Right hindlimb (tissue), 1 donor: ENCODE data around the gene IGSF21.

Experiments used
- DNase-seq: peaks from one replicate; pipeline ENCODE4 v3.0.0-alpha.2; 2018

Gene IGSF21

GRCh38 chr1:18121072-18121820 lies 13.6 kb downstream of the IGSF21 start:
- DNase-seq: no peak

GRCh38 chr1:18123467-18123992 lies 15.9 kb downstream of the IGSF21 start:
- no peak for DNase-seq

- no peak for DNase-seq
Measured at GRCh38 chr1:18124977-18125376, 17.4 kb downstream of the IGSF21 start.

- peak; percentile 37 for DNase-seq
Measured at GRCh38 chr1:18126616-18127015, 19.0 kb downstream of the IGSF21 start.

GRCh38 chr1:18128298-18128697 lies 20.7 kb downstream of the IGSF21 start:
- DNase-seq: no peak

GRCh38 chr1:18130356-18130755 lies 22.8 kb downstream of the IGSF21 start:
- no peak for DNase-seq

GRCh38 chr1:18132022-18132710 lies 24.6 kb downstream of the IGSF21 start:
- no peak for DNase-seq

- DNase-seq: no peak
Measured at GRCh38 chr1:18132711-18133541, 25.3 kb downstream of the IGSF21 start.

GRCh38 chr1:18134324-18135046 lies 26.9 kb downstream of the IGSF21 start:
- no peak for DNase-seq

- no peak for DNase-seq
Measured at GRCh38 chr1:18137759-18138345, 30.3 kb downstream of the IGSF21 start.

GRCh38 chr1:18139198-18139981 lies 31.8 kb downstream of the IGSF21 start:
- DNase-seq: no peak

- DNase-seq: no peak
Measured at GRCh38 chr1:18140411-18140810, 32.8 kb downstream of the IGSF21 start.

GRCh38 chr1:18141661-18142060 lies 34.1 kb downstream of the IGSF21 start:
- DNase-seq: no peak

GRCh38 chr1:18142471-18142870 lies 34.9 kb downstream of the IGSF21 start:
- no peak for DNase-seq

GRCh38 chr1:18142969-18143368 lies 35.4 kb downstream of the IGSF21 start:
- DNase-seq: no peak

GRCh38 chr1:18144062-18144461 lies 36.5 kb downstream of the IGSF21 start:
- no peak for DNase-seq

- DNase-seq: no peak
Measured at GRCh38 chr1:18144916-18145647, 37.5 kb downstream of the IGSF21 start.

GRCh38 chr1:18145851-18146618 lies 38.4 kb downstream of the IGSF21 start:
- no peak for DNase-seq

- DNase-seq: no peak
Measured at GRCh38 chr1:18146886-18147285, 39.3 kb downstream of the IGSF21 start.

- DNase-seq: no peak
Measured at GRCh38 chr1:18147672-18148071, 40.1 kb downstream of the IGSF21 start.
